Hepatocyte (in vitro differentiated cells): ENCODE data around the gene KIAA0513.

ENCODE experiments used
- CTCF ChIP-seq: fragments of 200-600 bp; sonication (generic); IDR thresholded peaks from 2 replicates; pipeline ENCODE4 v1.5.1; 2016; ENCODE audit warnings: antibody characterized with exemption, mild to moderate bottlenecking; ENCODE audit not compliant: poor library complexity
- EZH2 ChIP-seq: fragments of 200-600 bp; sonication (generic); IDR thresholded peaks from 2 replicates; pipeline ENCODE4 v1.6.1; 2016; ENCODE audit warnings: antibody characterized with exemption, mild to moderate bottlenecking, borderline replicate concordance
- EZH2phosphoT487 ChIP-seq: fragments of 200-600 bp; sonication (generic); IDR thresholded peaks from one replicate; pipeline ENCODE4 v1.6.1; 2018; ENCODE audit warnings: antibody characterized with exemption, mild to moderate bottlenecking, low read depth, moderate library complexity; ENCODE audit not compliant: unreplicated experiment, severe bottlenecking

DNA sequence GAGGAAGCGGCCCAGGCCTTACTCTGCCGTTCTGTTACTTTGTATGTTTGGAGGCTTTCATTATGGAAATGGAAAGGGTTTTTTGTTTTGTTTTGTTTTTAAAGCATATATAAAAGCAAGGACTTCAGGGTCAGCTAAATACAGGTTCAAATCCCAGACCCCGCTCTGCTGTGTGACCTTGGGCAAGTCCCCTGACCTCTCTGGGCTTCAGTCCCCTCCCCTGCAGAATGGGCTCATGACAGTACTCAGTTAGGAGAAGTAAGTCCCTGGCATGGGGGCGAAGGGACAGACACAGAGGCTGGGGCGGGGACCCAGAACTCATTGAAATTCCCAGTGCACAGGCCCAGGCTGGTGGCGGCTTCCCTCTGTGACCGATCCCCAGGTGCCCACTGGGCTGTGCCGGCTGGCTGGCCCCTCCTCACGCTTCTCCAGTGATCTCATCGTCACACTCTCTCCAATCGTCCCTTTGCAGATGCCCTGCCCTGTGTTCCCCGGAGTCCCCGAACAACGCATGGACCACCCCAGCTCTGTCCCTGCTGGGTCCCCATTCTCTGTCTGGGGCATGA is 85.7 kb downstream of the KIAA0513 start:
- no peak for TF ChIP-seq CTCF
- no peak for TF ChIP-seq EZH2
- TF ChIP-seq EZH2phosphoT487 = no peak
